CD14-positive monocyte (primary cell): ENCODE measurements around the gene C9orf85. TPM values are rescaled to one million over a fixed set of nuclear protein-coding genes. Genes with fewer than 3 reads are reported as not detected.

Experiments
- DNase-seq, 3 donors: peaks; one replicate each; pipeline ENCODE4 v3.0.0-alpha.2; 2011 to 2022
- H2AFZ ChIP-seq: 2 replicates; pipeline ENCODE4 v1.6.0; 2012; ENCODE audit warnings: mild to moderate bottlenecking, low read depth, low read length, inconsistent platforms; ENCODE audit not compliant: insufficient read depth, poor library complexity, severe bottlenecking
- H3K27ac ChIP-seq, 2 donors: 1 replicate in 1 of 2; 2 replicates in 1 of 2; pipeline ENCODE4 v1.5.1; 2012 to 2013; ENCODE audit warnings: low read length in 2 of 2, control low read depth in 1 of 2, inconsistent platforms in 1 of 2, low read depth in 1 of 2, mild to moderate bottlenecking in 1 of 2
- H3K27me3 ChIP-seq, 2 donors: one replicate each; pipeline versions ENCODE4 v1.6.0 to v1.6.1; 2011 to 2013; ENCODE audit warnings: low read length in 2 of 2; ENCODE audit not compliant: control insufficient read depth in 2 of 2, insufficient read depth in 2 of 2
- H3K36me3 ChIP-seq, 2 donors: replicated peaks in 1 of 2; 1 replicate in 1 of 2; 2 replicates in 1 of 2; pipeline versions ENCODE4 v1.5.1 to v1.6.1; 2012 to 2013; ENCODE audit warnings: low read length in 2 of 2, control low read depth in 1 of 2, inconsistent platforms in 1 of 2, mild to moderate bottlenecking in 1 of 2; ENCODE audit not compliant: insufficient read depth in 2 of 2, control insufficient read depth in 1 of 2
- H3K4me1 ChIP-seq, 2 donors: 1 replicate in 1 of 2; 2 replicates in 1 of 2; pipeline versions ENCODE4 v1.5.1 to v1.6.1; 2012 to 2013; ENCODE audit warnings: low read length in 2 of 2, control low read depth in 1 of 2, inconsistent platforms in 1 of 2, mild to moderate bottlenecking in 1 of 2, moderate library complexity in 1 of 2; ENCODE audit not compliant: insufficient read depth in 2 of 2, control insufficient read depth in 1 of 2
- H3K4me2 ChIP-seq: replicated peaks from 2 replicates; pipeline ENCODE3; 2012; ENCODE audit warnings: low read length, moderate library complexity, mild to moderate bottlenecking; ENCODE audit not compliant: poor library complexity, severe bottlenecking; ENCODE audit errors: extremely low read depth
- H3K4me3 ChIP-seq, 3 experiments: fragments of 200-600 bp in 1 of 3; sonication (generic) in 1 of 3; replicated peaks in 1 of 3; 1 replicate in 2 of 3; 2 replicates in 1 of 3; pipeline ENCODE4 v1.5.1; 2011 to 2013; ENCODE audit warnings: low read length in 3 of 3, mild to moderate bottlenecking in 3 of 3, control low read depth in 2 of 3, low read depth in 2 of 3, inconsistent platforms in 1 of 3, moderate library complexity in 1 of 3
- H3K79me2 ChIP-seq: 2 replicates; pipeline ENCODE4 v1.6.0; 2012; ENCODE audit warnings: mild to moderate bottlenecking, control low read depth, inconsistent platforms, low read length, moderate library complexity; ENCODE audit not compliant: insufficient read depth
- H3K9ac ChIP-seq: 2 replicates; pipeline ENCODE4 v1.6.0; 2017; ENCODE audit warnings: low read length, mild to moderate bottlenecking; ENCODE audit not compliant: insufficient read depth, poor library complexity, severe bottlenecking
- H3K9me3 ChIP-seq, 2 donors: replicated peaks in 1 of 2; 1 replicate in 1 of 2; 2 replicates in 1 of 2; pipeline versions ENCODE4 v1.5.1 to v1.6.1; 2012 to 2013; ENCODE audit warnings: low read length in 2 of 2, control low read depth in 1 of 2; ENCODE audit not compliant: control insufficient read depth in 1 of 2, insufficient read depth in 1 of 2
- H4K20me1 ChIP-seq: 2 replicates; pipeline ENCODE4 v1.6.0; 2012; ENCODE audit warnings: mild to moderate bottlenecking, low read length, control low read depth, moderate library complexity; ENCODE audit not compliant: insufficient read depth
- H3K27ac Mint-ChIP-seq, 7 donors: one replicate each; pipeline ENCODE4 v1.8.0; 2020; ENCODE audit warnings: mild to moderate bottlenecking in 7 of 7, mixed read lengths in 7 of 7, moderate library complexity in 6 of 7, inconsistent platforms in 2 of 7
- H3K27me3 Mint-ChIP-seq, 3 donors: one replicate each; pipeline ENCODE4 v1.8.0; 2021 to 2022; ENCODE audit warnings: low read depth in 3 of 3, mild to moderate bottlenecking in 3 of 3, mixed read lengths in 3 of 3, moderate library complexity in 3 of 3, inconsistent platforms in 1 of 3
- H3K36me3 Mint-ChIP-seq, 2 donors: one replicate each; pipeline ENCODE4 v1.8.0; 2020; ENCODE audit warnings: mixed read lengths in 2 of 2, inconsistent platforms in 1 of 2, mild to moderate bottlenecking in 1 of 2
- H3K4me1 Mint-ChIP-seq: one replicate; pipeline ENCODE4 v1.8.0; 2020; ENCODE audit warnings: mild to moderate bottlenecking, mixed read lengths
- H3K4me3 Mint-ChIP-seq, 2 donors: one replicate each; pipeline ENCODE4 v1.8.0; 2020; ENCODE audit warnings: mild to moderate bottlenecking in 2 of 2, mixed read lengths in 2 of 2, moderate library complexity in 1 of 2
- H3K9me3 Mint-ChIP-seq, 7 donors: one replicate each; pipeline ENCODE4 v1.8.0; 2020 to 2022; ENCODE audit warnings: mixed read lengths in 7 of 7, mild to moderate bottlenecking in 6 of 7, moderate library complexity in 6 of 7, inconsistent platforms in 2 of 7
- CTCF ChIP-seq: fragments of 200-600 bp; IDR thresholded peaks from one replicate; pipeline ENCODE4 v1.8.0; 2022; ENCODE audit warnings: antibody characterized with exemption, mild to moderate bottlenecking
- WGBS: methylation state at CpG from one replicate; pipeline ENCODE4 v1.1.5; 2013; ENCODE audit warnings: missing lambda C conversion rate; ENCODE audit not compliant: insufficient coverage; 5-methylcytosine and 5-hydroxymethylcytosine counted together
- intact Hi-C, 2 donors: fragments of 100-400 bp; cut with micrococcal nuclease; formaldehyde crosslinking; loops; one replicate each; pipeline versions ENCODE4 v1.15.0 to v1.15.1; 2023
- polyA plus RNA-seq, 3 donors: library from polyadenylated mRNA; depleted of rRNA in 1 of 3; unstranded in 2 of 3; stranded (reverse) in 1 of 3; fragments of 300-500 nt in 2 of 3; fragments of >200 nt in 1 of 3; fragmentation: Illumina TruSeq in 2 of 3; gene quantifications; 1 replicate in 2 of 3; 2 replicates in 1 of 3; pipeline ENCODE4 v1.2.3, GENCODE V29; 2012 to 2021

Gene C9orf85
- polyA plus RNA-seq, 3 donors: 4.5 to 6.4 (median 5.4) TPM

- Histone ChIP-seq H3K36me3 (peaks cover 0 to 5% of the 10 kb centered on the region in 2 donors), H3K79me2 (peaks cover 21% of the 10 kb centered on the region), H3K4me3 (no peak overlapping the region), H3K27ac (no peak overlapping the region), H3K9ac (no peak overlapping the region), H3K27me3 (no peaks in the 10 kb centered on the region), H3K4me2 (no peak overlapping the region), H2AFZ (no peak overlapping the region), H4K20me1 (peaks cover 11% of the 10 kb centered on the region), H3K9me3 (no peaks in the 10 kb centered on the region), H3K4me1 (no peaks in the 10 kb centered on the region)
- H3K4me3 Mint-ChIP-seq: no peak overlapping the region
- peaks cover 6 to 16% of the 10 kb centered on the region in 2 donors for H3K36me3 Mint-ChIP-seq
- no peaks in the 10 kb centered on the region for H3K27me3 Mint-ChIP-seq
- intact Hi-C loops: no loop called here
- no peaks in the 10 kb centered on the region for H3K4me1 Mint-ChIP-seq
- DNase-seq: no peak
- H3K9me3 Mint-ChIP-seq: peaks cover 0 to 2% (median 0%) of the 10 kb centered on the region in 7 donors
- TF ChIP-seq CTCF: no peak
- no CpG with 5 or more reads among the region's 2 CpGs for WGBS
- no peak overlapping the region for H3K27ac Mint-ChIP-seq
These were observed 17.4 kb downstream of the C9orf85 start for GRCh38 chr9:71928806-71929205.

- H3K4me1 ChIP-seq: no peaks in the 10 kb centered on the region
- H3K27ac ChIP-seq: no peak overlapping the region
- no peak overlapping the region for H3K9ac ChIP-seq
- Mint-ChIP-seq H3K9me3 (peaks cover 0 to 2% (median 0%) of the 10 kb centered on the region in 7 donors), H3K4me1 (no peaks in the 10 kb centered on the region), H3K27me3 (no peaks in the 10 kb centered on the region), H3K4me3 (no peak overlapping the region), H3K27ac (no peak overlapping the region), H3K36me3 (peaks cover 6 to 14% of the 10 kb centered on the region in 2 donors)
- no peak for TF ChIP-seq CTCF
- H3K27me3 ChIP-seq: no peaks in the 10 kb centered on the region
- H3K79me2 ChIP-seq: peaks cover 21% of the 10 kb centered on the region
- H3K36me3 ChIP-seq: peaks cover 0 to 5% of the 10 kb centered on the region in 2 donors
- no peaks in the 10 kb centered on the region for H3K9me3 ChIP-seq
- intact Hi-C loops: no loop called here
- no peak overlapping the region for H3K4me3 ChIP-seq
- H2AFZ ChIP-seq: no peak overlapping the region
- peaks cover 8% of the 10 kb centered on the region for H4K20me1 ChIP-seq
- 100% methylated on average over 2 of the region's 2 CpGs for WGBS
- H3K4me2 ChIP-seq: no peak overlapping the region
- DNase-seq: no peak
These were observed 17.8 kb downstream of the C9orf85 start for GRCh38 chr9:71929223-71929622.
